ENCODE results near the gene SUMO3.

- TF ChIP-seq EZH2 (optimal IDR thresholded peaks at IDR 0.05; ENCODE audit: low read depth, low read length) (no peak), CTCF (IDR thresholded peaks at IDR 0.05; ENCODE audit: low read length) (no peak), EZH2phosphoT487 (IDR thresholded peaks at IDR 0.05; ENCODE audit: low read length) (no peak)
These were observed 36.5 kb upstream of the SUMO3 start for GRCh38 chr21:44854391-44854663.

Data from MM.1S (cell line).